GM19351 (cell line): ENCODE results near the gene COL6A2.
"Not testable (repeated sequence)": the region's sequence is repeated elsewhere in the genome, so short reads cannot be mapped to it uniquely, and the experiment has no call there.

Experiments
- ATAC-seq: cut with Tn5 transposase; IDR thresholded peaks from one replicate; pipeline ENCODE4 v1.9.1; 2021; ENCODE audit warnings: mild to moderate bottlenecking, moderate library complexity; ENCODE audit not compliant: unreplicated experiment

Gene COL6A2

GRCh38 chr21:46092811-46093667 is 4.9 kb upstream of the COL6A2 start:
- ATAC-seq = no peak

GRCh38 chr21:46093668-46094400 is 4.1 kb upstream of the COL6A2 start:
- ATAC-seq = no peak

- ATAC-seq = no peak
These were observed 3.4 kb upstream of the COL6A2 start for GRCh38 chr21:46094401-46095082.

GRCh38 chr21:46095083-46095719 is 2.7 kb upstream of the COL6A2 start:
- ATAC-seq = no peak

GRCh38 chr21:46095814-46096595 is 1.9 kb upstream of the COL6A2 start:
- no peak for ATAC-seq

GRCh38 chr21:46096596-46097335 is 1.1 kb upstream of the COL6A2 start:
- ATAC-seq = no peak

- ATAC-seq = no peak
These were observed 610 bp downstream of the COL6A2 start for GRCh38 chr21:46098303-46099141.

- ATAC-seq = no peak
These were observed 1.6 kb downstream of the COL6A2 start for GRCh38 chr21:46099476-46099875.

GRCh38 chr21:46100020-46100419 is 2.1 kb downstream of the COL6A2 start:
- ATAC-seq = no peak

GRCh38 chr21:46100426-46100825 is 2.5 kb downstream of the COL6A2 start:
- no peak for ATAC-seq

GRCh38 chr21:46100906-46101305 is 3.0 kb downstream of the COL6A2 start:
- ATAC-seq = no peak

GRCh38 chr21:46104104-46104503 is 6.2 kb downstream of the COL6A2 start:
- ATAC-seq = no peak

- ATAC-seq = not testable (repeated sequence)
These were observed 9.5 kb downstream of the COL6A2 start for GRCh38 chr21:46107376-46107775.

- ATAC-seq = no peak
These were observed 11.0 kb downstream of the COL6A2 start for GRCh38 chr21:46108827-46109312.

GRCh38 chr21:46109313-46110221 is 11.7 kb downstream of the COL6A2 start:
- no peak for ATAC-seq

GRCh38 chr21:46110499-46111192 is 12.7 kb downstream of the COL6A2 start:
- ATAC-seq = no peak

GRCh38 chr21:46111193-46111571 is 13.3 kb downstream of the COL6A2 start:
- ATAC-seq = no peak
